RKO (cell line): ENCODE measurements around the gene CELF3.
A peak's percentile ranks its signal among the peaks of the same experiment; 100 is the strongest.

ENCODE experiments used
- DNase-seq: peaks from one replicate; pipeline ENCODE4 v3.0.0-alpha.2; 2016; ENCODE audit warnings: low spot score

The CELF3 gene

GRCh38 chr1:151720974-151721787 lies 4.6 kb upstream of the CELF3 start, which contains the start of gene RIIAD1:
Gene RIIAD1, plus strand, starts transcription at chr1:151721522. Its CDS starts 15 bp downstream, at chr1:151721537.
- DNase-seq = no peak

DNA sequence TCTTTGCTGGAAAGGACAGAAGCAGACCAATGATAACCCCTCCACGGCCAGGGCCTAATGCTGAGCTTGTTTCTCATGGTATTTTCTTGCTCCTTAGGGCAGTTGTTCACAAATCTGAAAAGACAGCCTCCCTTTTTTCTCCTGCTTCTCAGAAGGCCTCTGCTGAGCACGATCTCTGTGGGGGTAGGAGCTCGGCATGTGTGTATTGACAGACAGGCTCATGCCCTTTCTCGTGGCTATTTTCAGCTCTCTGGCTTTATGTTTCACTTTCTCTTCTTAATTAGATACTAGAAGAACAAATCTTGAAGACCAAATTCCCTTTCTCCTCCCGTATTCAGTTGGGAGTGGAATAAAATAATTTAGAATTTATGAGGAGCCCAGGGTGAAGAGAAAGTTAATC lies 4.0 kb upstream of the CELF3 start:
- no peak for DNase-seq

DNA sequence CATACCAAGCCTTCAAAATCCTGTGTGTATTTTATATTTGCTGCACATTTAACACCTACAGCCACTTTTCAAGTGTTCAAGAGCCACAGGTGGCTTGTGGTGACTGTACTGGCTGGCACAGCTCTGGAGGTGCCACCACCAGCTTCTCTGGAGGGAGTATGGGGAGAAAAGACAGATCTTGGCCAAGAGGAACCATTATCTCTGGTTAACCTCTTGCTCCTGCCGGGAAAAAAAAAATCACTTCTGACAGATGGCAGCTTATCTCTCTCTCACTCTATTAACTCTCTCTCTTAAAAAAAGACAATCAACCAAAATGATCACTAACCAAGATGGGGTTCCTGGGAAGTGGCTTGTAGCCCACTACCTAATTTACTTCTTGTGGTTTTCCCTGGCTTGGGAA lies 3.5 kb upstream of the CELF3 start:
- DNase-seq = no peak

DNA sequence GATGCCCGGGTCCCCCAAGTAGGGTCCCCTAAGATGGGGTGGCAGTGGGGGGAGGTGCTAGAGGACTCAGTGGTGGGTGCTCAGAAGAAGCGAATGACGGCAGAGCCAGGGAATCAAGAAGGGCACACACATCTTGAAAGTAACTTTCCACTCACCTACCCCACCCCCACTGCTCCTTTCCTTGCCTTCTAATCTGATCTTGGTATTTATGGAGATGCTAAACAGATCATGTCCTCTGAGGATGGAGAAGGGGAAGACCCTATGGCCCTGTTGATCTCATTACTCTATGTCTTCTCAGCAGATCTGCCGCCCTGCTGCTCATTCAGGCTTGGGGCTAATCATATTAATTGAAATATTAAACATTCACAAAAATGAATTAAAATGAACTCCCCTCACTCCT lies 2.1 kb upstream of the CELF3 start:
- DNase-seq = no peak

GRCh38 chr1:151718011-151718431 lies 1.4 kb upstream of the CELF3 start:
- DNase-seq = no peak

DNA sequence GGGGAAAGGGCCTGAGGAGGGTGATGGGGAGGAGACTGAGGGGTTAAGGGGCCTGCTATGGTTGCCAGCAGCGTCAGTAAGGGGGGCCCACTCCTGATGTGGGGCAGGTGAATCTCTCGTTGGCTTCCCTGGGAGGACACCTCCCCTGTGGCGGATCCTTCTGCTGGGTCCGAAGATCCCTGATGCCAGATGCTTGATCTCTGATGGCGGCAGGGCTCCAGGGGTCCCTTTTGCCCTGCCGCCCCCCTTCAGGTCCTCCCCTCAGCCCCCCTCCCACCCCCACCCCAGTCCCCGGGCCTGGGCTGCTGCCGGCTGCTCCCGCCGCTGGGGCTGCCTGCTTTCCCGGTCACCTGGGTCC lies 219 bp downstream of the CELF3 start:
- no peak for DNase-seq

- DNase-seq = no peak
These were observed 738 bp downstream of the CELF3 start for GRCh38 chr1:151715726-151716404.

DNA sequence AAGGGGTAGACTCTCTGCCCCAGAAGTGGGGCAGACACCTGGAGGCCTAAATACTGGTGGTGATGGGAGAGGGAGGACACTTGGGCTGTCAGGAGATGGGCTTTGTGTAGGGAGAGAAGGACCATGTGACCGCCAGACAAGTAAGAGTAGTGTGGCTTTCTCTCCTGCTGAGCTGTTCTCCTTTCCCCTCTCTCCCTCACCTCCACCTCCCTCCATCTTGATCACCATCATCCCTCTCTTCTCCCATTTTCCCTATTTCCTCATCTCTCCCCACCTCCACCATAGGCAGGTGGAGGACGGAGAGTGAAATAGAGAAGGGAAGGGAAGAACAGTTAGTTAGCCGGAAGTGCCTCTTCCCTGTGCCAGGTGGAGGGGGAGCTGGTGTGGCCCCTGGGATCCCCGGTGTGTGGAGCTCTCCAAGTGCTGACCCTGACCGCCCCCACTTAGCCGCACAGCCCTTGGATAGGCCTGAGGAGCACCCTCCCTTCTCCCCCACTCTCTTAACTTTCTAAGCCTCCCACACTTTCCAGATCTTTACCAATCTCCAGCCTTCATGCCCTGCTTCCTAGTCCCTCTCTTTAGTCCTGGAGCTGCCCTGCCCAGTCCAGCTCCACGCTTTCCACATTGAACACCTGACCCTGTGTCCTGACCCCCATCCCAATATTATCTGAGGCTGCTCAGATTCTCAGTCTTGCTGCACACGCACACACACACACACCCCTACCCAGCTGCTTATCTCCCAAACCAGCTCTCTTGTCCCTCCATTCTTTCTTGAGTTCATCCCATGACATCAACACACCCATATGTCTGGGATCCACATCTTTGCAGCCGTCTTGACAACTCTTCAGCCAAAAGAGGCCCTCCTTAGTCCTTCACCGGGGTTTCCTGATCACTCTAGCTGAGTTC lies 1.5 kb downstream of the CELF3 start:
- DNase-seq = no peak

DNA sequence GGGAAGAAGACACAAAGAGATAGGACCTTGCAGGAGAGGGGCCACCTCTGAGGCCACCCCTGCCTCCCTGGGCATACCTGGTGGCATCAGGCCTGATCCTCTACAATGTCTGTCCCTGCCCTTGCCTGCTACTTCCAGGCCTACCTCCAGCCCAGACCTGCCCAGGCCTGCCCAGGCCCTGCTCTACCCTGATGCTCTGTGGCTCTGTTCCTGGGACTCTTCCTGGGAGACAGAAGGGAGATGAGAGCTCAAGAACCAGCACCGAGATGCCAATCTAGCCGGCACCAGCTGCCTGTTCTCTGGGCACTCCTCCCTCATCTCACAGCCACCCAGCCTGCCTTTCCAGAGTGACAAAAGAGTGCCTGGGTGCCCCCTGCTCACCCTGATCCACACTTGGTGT lies 2.7 kb downstream of the CELF3 start:
- no peak for DNase-seq

GRCh38 chr1:151713044-151713443 lies 3.6 kb downstream of the CELF3 start:
- DNase-seq = no peak

- no peak for DNase-seq
These were observed 4.7 kb downstream of the CELF3 start for GRCh38 chr1:151711951-151712350.

GRCh38 chr1:151711044-151711800 lies 5.4 kb downstream of the CELF3 start:
- DNase-seq = no peak

DNA sequence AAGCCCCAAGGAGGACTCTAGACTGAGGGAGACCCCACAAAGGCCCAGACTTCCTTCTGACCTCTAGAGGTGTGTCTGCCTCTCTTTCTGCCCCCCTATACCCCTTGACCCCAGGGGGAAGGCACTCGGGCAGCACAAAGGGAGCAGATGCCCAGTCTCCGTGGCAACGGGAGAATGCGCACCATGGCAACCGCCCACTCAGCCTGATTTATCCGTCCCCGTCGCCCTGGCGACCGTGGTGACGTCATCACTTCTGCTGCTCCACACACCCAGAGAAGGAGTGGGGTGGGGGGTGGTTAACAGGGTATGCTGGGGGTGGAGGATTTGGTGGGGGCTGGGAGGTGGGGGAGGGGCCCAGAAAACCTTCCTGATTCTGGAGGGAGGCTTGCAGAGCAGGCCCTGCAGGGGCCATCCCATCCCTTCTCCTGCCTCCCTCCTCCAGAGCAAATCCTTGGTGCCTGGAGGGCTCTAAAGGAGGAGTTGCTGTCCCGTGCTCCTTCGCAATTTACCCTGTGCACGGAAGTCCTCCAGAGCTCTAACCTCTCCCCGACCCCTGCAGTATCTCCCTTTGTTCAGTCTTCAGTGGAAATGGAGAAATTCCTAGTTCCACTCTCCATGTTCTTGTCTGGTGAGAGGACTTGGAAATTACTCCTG lies 6.3 kb downstream of the CELF3 start:
- peak; percentile 67 for DNase-seq

DNA sequence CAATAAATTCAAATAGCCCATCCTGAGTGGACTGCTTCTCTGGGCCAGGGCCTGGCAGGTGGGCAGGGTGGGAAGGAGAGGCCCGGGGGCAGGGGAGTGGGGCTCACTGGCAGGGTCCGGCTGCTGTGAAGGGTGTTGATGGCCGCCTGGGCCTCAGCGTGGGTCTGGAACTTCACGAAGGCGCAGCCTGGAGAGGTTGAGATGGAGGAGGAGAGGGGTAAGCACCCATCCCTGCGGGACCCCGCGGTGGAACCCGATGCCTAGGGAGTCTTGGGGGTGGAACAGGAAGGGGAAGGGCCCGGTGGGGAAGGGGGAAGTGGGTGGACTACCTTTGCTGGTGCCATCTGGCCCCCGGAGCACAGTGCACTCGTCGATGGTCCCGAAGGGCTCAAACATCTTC lies 7.7 kb downstream of the CELF3 start:
- no peak for DNase-seq

- DNase-seq = no peak
These were observed 9.0 kb downstream of the CELF3 start for GRCh38 chr1:151707541-151708065.

GRCh38 chr1:151706464-151707415 lies 9.9 kb downstream of the CELF3 start:
- no peak for DNase-seq

GRCh38 chr1:151705753-151706463 lies 10.7 kb downstream of the CELF3 start:
- no peak for DNase-seq

DNA sequence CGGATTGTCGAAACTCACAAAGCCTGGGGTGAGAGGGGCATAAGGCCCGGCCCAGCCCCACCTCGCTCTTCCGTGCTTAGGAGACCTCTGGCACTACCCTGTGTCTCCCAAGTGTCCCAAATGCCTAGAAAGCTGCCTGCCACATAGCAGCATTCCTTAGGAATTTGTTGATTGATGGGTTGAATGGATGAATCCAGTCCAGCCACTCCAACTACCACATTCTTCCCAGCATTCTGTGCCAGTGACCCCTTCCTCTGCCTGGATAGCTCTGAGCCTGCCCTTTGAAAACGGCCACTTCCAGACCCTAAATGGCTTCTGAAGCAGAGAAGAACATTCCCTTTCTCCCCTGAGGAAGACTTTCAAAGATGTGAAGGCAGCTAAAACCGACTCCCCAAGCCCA lies 11.5 kb downstream of the CELF3 start:
- no peak for DNase-seq

- no peak for DNase-seq
These were observed 12.4 kb downstream of the CELF3 start for GRCh38 chr1:151704246-151704645.
